ENCODE data around the gene CRABP2. TPM values are rescaled to one million over a fixed set of nuclear protein-coding genes. Genes with fewer than 3 reads are reported as not detected.
A peak's percentile ranks its signal among the peaks of the same experiment; 100 is the strongest.

CRABP2 gene
- total and polyA plus RNA-seq, 2 of the 4 experiments (the other 2 are of a cell fraction), result 6.3 to 15.7 TPM

- peak; percentile 77 for TF ChIP-seq MXI1 (IDR thresholded peaks at IDR 0.05; ENCODE audit: borderline replicate concordance, low read depth, low read length)
Observed at GRCh38 chr1:156725683-156726280, 20.4 kb upstream of the CRABP2 start (continued).

- H2AK5ac ChIP-seq (ENCODE audit: low read depth, low read length), result no peak overlapping the region
- H3K14ac ChIP-seq (replicated peaks; ENCODE audit: low read depth, low read length), result no peak overlapping the region
- DNase-seq, result no peak
- CTCF ChIA-PET, result interaction anchor here (2.5 kb wide), 1 partner anchor 32 kb away, joined by 10 read pairs; no protein-coding TSS in a partner anchor
- H3K9me3 ChIP-seq (ENCODE audit: control insufficient read depth, insufficient read depth, low read length), result no peaks in the 10 kb centered on the region
- intact Hi-C loops (cut with micrococcal nuclease) (loop anchor here (10.0 kb wide), 2 partner anchors 203 to 217 kb away; partner anchors contain the start of genes LRRC71 and MEF2D), dilution Hi-C loops (cut with HindIII; ENCODE audit: low sequenced_read_pairs, unreplicated experiment) (no loop called here), in situ Hi-C loops (cut with MboI; ENCODE audit: low sequenced_read_pairs) (loop anchor here (5.0 kb wide), 1 partner anchor 34 kb away; no protein-coding TSS in a partner anchor)
- H2BK5ac ChIP-seq (ENCODE audit: low read depth, low read length, poor library complexity, severe bottlenecking), result no peak overlapping the region
- peaks cover 8 to 49% of the 10 kb centered on the region in 2 experiments; a peak in 3 of 4 replicates for H3K79me1 ChIP-seq (ENCODE audit: low read depth in 1 of 2, low read length in 2 of 2)
- no peak overlapping the region for H2BK120ac ChIP-seq (ENCODE audit: low read depth, low read length)
- peaks cover 3% of the 10 kb centered on the region; the same call in 1 of the 2 replicates for H3K4me1 ChIP-seq (ENCODE audit: control insufficient read depth, insufficient read depth, low read length)
- H3K9me1 ChIP-seq (ENCODE audit: insufficient read depth, low read length), result no peaks in the 10 kb centered on the region
- H4K20me1 ChIP-seq (ENCODE audit: insufficient read depth, low read length), result peaks cover 33% of the 10 kb centered on the region
- H4K8ac ChIP-seq (ENCODE audit: low read depth in 2 of 2, low read length in 2 of 2), result no peak overlapping the region
- no peak overlapping the region for H2BK15ac ChIP-seq (ENCODE audit: low read depth, low read length)
- ATAC-seq (ENCODE audit: low read depth), result no peak
- H2BK20ac ChIP-seq (ENCODE audit: low read depth, low read length), result no peak overlapping the region
- WGBS, 2 experiments (ENCODE audit: extremely low coverage in 2 of 2, insufficient read length in 1 of 2), result no CpG with 5 or more reads among the region's 4 CpGs
- H2AFZ ChIP-seq (replicated peaks; ENCODE audit: low read length, poor library complexity), result no peak overlapping the region
- H3K4me3 ChIP-seq (ENCODE audit: insufficient read depth, low read depth, low read length), result no peak overlapping the region
- no peak overlapping the region for H3K23ac ChIP-seq (ENCODE audit: low read depth, low read length)
- no peak overlapping the region for H3K4ac ChIP-seq (ENCODE audit: low read depth, low read length)
- no TSS peak for BruUV-seq (replicated peaks)
- no peak overlapping the region for H3K27ac ChIP-seq (ENCODE audit: insufficient read depth, low read length)
- H3K27me3 ChIP-seq (ENCODE audit: control insufficient read depth, insufficient read depth, low read length), result no peaks in the 10 kb centered on the region
- H3K18ac ChIP-seq (ENCODE audit: low read depth, low read length), result no peak overlapping the region
- H4K91ac ChIP-seq (ENCODE audit: insufficient read depth, low read depth, low read length), result no peak overlapping the region
- H2AK9ac ChIP-seq (replicated peaks; ENCODE audit: low read depth, low read length, poor library complexity), result no peak overlapping the region
- no peak overlapping the region for H3K56ac ChIP-seq (ENCODE audit: extremely low read depth, insufficient read depth, low read length)
- H3K9ac ChIP-seq (ENCODE audit: low read depth, low read length), result no peak overlapping the region
- H3K36me3 ChIP-seq (ENCODE audit: control insufficient read depth, insufficient read depth, low read length), result peaks cover 32% of the 10 kb centered on the region
- POLR2A ChIA-PET (ENCODE audit: unreplicated experiment), result no interaction called here
- H4K5ac ChIP-seq (ENCODE audit: low read depth, low read length), result no peak overlapping the region
- no peak overlapping the region for H3K4me2 ChIP-seq (ENCODE audit: low read depth, low read length)
- TF ChIP-seq SMC3 (IDR thresholded peaks at IDR 0.05; ENCODE audit: low read depth, low read length) (no peak), RCOR1 (IDR thresholded peaks at IDR 0.05; ENCODE audit: insufficient replicate concordance, low read length) (no peak), MAZ (IDR thresholded peaks at IDR 0.05; ENCODE audit: borderline replicate concordance, low read depth, low read length) (no peak), MXI1 (IDR thresholded peaks at IDR 0.05; ENCODE audit: borderline replicate concordance, low read depth, low read length) (no peak), CEBPB (IDR thresholded peaks at IDR 0.05; ENCODE audit: low read depth, low read length) (no peak), USF2 (IDR thresholded peaks at IDR 0.05; ENCODE audit: low read depth, low read length) (no peak), ELK1 (IDR thresholded peaks at IDR 0.05; ENCODE audit: borderline replicate concordance, low read depth, low read length) (no peak), CTCF (conservative IDR thresholded peaks at IDR 0.05; ENCODE audit: low read depth, low read length) (no peak), RAD21 (IDR thresholded peaks at IDR 0.05; ENCODE audit: low read length) (no peak), RFX5 (IDR thresholded peaks at IDR 0.05; ENCODE audit: low read depth, low read length) (no peak), POLR2A (IDR thresholded peaks at IDR 0.05; ENCODE audit: low read depth, low read length) (no peak), FOS (IDR thresholded peaks at IDR 0.05; ENCODE audit: low read depth, low read length) (no peak), NFE2L2 (IDR thresholded peaks at IDR 0.05; ENCODE audit: low read depth, low read length) (no peak)
Observed at GRCh38 chr1:156721535-156721934, 16.2 kb upstream of the CRABP2 start.
